GM19043 (cell line): ENCODE measurements around the gene CACNA1D.
"Not testable (repeated sequence)": the region's sequence is repeated elsewhere in the genome, so short reads cannot be mapped to it uniquely, and the experiment has no call there.

Experiments used
- ATAC-seq: cut with Tn5 transposase; IDR thresholded peaks from one replicate; pipeline ENCODE4 v1.9.1; 2021; ENCODE audit warnings: low read depth; ENCODE audit not compliant: unreplicated experiment

The CACNA1D gene

GRCh38 chr3:53645754-53646153 is 151.3 kb downstream of the CACNA1D start:
- no peak for ATAC-seq

GRCh38 chr3:53646723-53647122 is 152.3 kb downstream of the CACNA1D start:
- ATAC-seq, result peak; percentile 56

GRCh38 chr3:53649816-53650215 is 155.4 kb downstream of the CACNA1D start:
- no peak for ATAC-seq

- ATAC-seq, result peak; percentile 67
Measured at GRCh38 chr3:53650424-53650823, 156.0 kb downstream of the CACNA1D start.

GRCh38 chr3:53650928-53651661 is 156.7 kb downstream of the CACNA1D start:
- no peak for ATAC-seq

- no peak for ATAC-seq
Measured at GRCh38 chr3:53651927-53652326, 157.5 kb downstream of the CACNA1D start.

- no peak for ATAC-seq
Measured at GRCh38 chr3:53657651-53658050, 163.2 kb downstream of the CACNA1D start.

GRCh38 chr3:53658613-53659193 is 164.3 kb downstream of the CACNA1D start:
- no peak for ATAC-seq

- no peak for ATAC-seq
Measured at GRCh38 chr3:53659996-53660395, 165.6 kb downstream of the CACNA1D start.

- no peak for ATAC-seq
Measured at GRCh38 chr3:53661480-53661879, 167.1 kb downstream of the CACNA1D start.

GRCh38 chr3:53664812-53665211 is 170.4 kb downstream of the CACNA1D start:
- not testable (repeated sequence) for ATAC-seq

- no peak for ATAC-seq
Measured at GRCh38 chr3:53665608-53666425, 171.4 kb downstream of the CACNA1D start.

GRCh38 chr3:53668872-53669271 is 174.5 kb downstream of the CACNA1D start:
- ATAC-seq, result no peak

- no peak for ATAC-seq
Measured at GRCh38 chr3:53670721-53671120, 176.3 kb downstream of the CACNA1D start.

GRCh38 chr3:53671192-53671960 is 177.0 kb downstream of the CACNA1D start:
- no peak for ATAC-seq

- ATAC-seq, result no peak
Measured at GRCh38 chr3:53671961-53672299, 177.5 kb downstream of the CACNA1D start.

GRCh38 chr3:53672981-53673380 is 178.6 kb downstream of the CACNA1D start:
- ATAC-seq, result no peak

- no peak for ATAC-seq
Measured at GRCh38 chr3:53673722-53674350, 179.4 kb downstream of the CACNA1D start.

- ATAC-seq, result no peak
Measured at GRCh38 chr3:53674582-53674981, 180.2 kb downstream of the CACNA1D start.

- no peak for ATAC-seq
Measured at GRCh38 chr3:53675022-53675697, 180.7 kb downstream of the CACNA1D start.
